ENCODE measurements around the gene SEMA3B.

- TF ChIP-seq CTCF (IDR thresholded peaks at IDR 0.05) (peak; percentile 97), ZFX (IDR thresholded peaks at IDR 0.05; ENCODE audit: borderline replicate concordance) (no peak)
These were observed 23.0 kb upstream of the SEMA3B start for GRCh38 chr3:50245831-50246516.
